Aortic smooth muscle cell (primary cell): ENCODE measurements around the gene CBX2. TPM values are rescaled to one million over a fixed set of nuclear protein-coding genes. Genes with fewer than 3 reads are reported as not detected.

ENCODE experiments used
- total RNA-seq: library from RNA; depleted of rRNA; stranded (reverse); fragments of >200 nt; gene quantifications from 2 replicates; pipeline ENCODE4 v1.2.3, GENCODE V29; 2014

Gene CBX2
- total RNA-seq, result 0.25 and 0.92 TPM in 2 replicates

DNA sequence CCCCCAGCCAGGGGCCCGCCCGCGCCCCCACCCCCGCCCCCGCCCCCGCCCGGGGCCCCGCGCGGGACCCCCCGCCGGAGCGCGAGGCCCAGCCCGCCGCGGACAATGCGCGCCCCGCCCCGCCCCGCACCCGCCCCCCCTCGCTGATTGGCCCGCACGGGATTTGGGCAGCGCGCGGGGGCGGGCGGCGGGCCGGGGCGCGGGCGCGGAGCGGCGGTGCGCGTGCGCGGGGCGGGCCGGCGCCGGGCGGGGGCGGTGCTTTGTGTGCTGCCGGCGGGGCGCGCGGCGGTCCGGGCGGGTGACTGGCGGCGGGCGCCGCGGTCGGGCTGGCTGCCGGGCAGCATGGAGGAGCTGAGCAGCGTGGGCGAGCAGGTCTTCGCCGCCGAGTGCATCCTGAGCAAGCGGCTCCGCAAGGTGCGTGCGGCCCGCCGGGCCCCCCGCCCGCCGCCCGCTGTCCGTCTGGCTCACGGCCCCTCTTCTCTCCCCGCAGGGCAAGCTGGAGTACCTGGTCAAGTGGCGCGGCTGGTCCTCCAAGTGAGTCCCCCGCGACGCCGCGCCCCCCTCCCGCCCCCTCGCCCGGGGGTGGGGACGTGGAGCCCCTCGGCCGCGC is at the start of gene CBX2:
CBX2 (plus strand) TSS at position 255 of the 610 bp plus-strand sequence; CDS start at position 343, 88 bp downstream.

DNA sequence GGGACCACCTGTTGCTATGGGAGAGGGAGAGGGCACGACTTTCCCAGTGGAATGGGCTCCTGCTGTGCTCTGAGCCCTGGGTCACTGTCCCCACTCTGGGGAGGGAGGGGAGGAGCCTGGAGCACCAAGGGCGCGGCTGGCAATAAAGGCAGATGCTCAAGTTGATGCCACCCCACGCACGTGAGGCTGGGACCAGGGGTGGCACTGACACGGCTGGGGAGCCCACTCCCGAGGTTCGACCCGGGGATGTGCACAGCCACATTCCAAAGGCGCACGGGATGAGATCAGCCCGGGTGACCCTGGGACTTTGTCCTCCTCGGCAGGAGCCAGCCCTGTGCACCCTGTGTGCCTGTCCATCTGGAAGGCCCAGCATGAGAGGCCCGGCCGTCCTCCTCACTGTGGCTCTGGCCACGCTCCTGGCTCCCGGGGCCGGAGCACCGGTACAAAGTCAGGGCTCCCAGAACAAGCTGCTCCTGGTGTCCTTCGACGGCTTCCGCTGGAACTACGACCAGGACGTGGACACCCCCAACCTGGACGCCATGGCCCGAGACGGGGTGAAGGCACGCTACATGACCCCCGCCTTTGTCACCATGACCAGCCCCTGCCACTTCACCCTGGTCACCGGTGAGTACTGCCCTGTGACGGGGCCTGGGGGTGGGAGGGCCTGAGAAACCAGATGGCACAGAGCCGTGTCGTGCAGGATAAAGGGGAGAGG is 47.0 kb upstream of the CBX2 start, which contains the start of gene ENPP7:
ENPP7 (plus strand) TSS at position 175 of the 715 bp plus-strand sequence; CDS start at position 372, 197 bp downstream.

DNA sequence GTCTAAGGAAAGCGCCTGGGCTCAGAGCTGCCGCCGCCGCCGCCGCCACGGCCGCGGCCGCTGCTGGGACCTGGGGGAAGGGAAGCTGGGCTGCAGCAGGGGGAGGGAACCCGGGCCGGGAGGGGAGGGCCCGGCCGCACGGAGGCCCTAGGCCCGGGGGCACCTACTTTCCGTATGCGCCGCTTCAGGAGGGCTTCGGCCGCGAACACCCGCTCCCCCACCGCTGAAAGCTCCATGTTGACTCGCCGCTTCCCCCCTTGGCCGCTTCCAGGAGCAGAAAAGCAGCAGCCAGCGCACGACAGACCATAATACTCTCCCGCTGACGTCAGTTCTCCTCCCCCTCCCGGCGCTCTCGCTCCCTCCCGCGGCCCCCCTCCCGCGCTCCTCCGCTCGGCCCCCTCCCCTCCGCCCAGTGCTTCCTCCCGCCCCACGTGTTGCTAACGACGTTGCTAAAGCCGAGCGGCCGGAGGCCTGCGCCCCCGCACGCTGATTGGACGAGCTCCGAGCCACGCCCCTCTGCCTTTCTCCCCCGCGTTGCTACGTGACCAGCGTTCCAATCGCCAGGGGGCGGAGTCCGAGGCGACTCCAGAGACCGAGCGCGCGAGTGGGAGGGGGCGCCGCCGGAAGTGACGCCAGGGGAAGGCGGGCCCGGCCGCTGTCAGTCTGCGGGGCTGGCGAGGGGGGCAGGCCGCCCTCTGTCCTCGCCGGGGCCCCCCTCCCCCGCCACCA is 19.0 kb downstream of the CBX2 start, which contains the start of gene CBX8:
CBX8 (minus strand) TSS at position 315 of the 729 bp plus-strand sequence; CDS start at position 236, 79 bp downstream.

Other genes starting within 250 kb of the CBX2 start
- not detected in 2 replicates for gene RBFOX3, start 167.1 kb upstream of the CBX2 start, total RNA-seq
- not detected in 2 replicates for gene ENPP7, start 47.2 kb upstream of the CBX2 start, total RNA-seq
- 4.2 TPM in 2 replicates for gene CBX8, start 18.9 kb downstream of the CBX2 start, total RNA-seq
- gene CBX4, start 61.3 kb downstream of the CBX2 start, total RNA-seq, result 9.5 and 10.4 TPM in 2 replicates